AG04449 (cell line): ENCODE measurements around the gene POU2AF1.
"Not testable (repeated sequence)": the region's sequence is repeated elsewhere in the genome, so short reads cannot be mapped to it uniquely, and the experiment has no call there.

Source experiments
- CTCF ChIA-PET: fragments of 350-600 bp; formaldehyde crosslinking; extraction: SDS; loops from one replicate; lab custom pipeline; 2021; ENCODE audit warnings: antibody characterized with exemption; lab: Yijun Ruan, JAX
- POLR2A ChIA-PET: fragments of 400-600, 350-600 bp; formaldehyde crosslinking; extraction: SDS; loops from one replicate; lab custom pipeline; 2020; ENCODE audit warnings: antibody characterized with exemption, inconsistent platforms; lab: Yijun Ruan, JAX
- DNase-seq: peaks from one replicate; pipeline ENCODE4 v3.0.0-alpha.2; 2010; ENCODE audit warnings: low read depth, low spot score
- H3K4me3 ChIP-seq: 2 replicates; pipeline ENCODE4 v1.5.1; 2011; ENCODE audit warnings: low read depth, mild to moderate bottlenecking, control low read depth, low read length
- CTCF ChIP-seq: IDR thresholded peaks from one replicate; pipeline ENCODE4 v1.5.1; 2011; ENCODE audit warnings: mild to moderate bottlenecking, moderate library complexity, low read length, control low read depth, inconsistent platforms; ENCODE audit not compliant: insufficient read depth; ENCODE audit errors: missing control alignments

The POU2AF1 gene

GRCh38 chr11:111406589-111406988, 27.5 kb upstream of the POU2AF1 start:
- H3K4me3 ChIP-seq = no peak overlapping the region
- ChIA-PET CTCF (interaction anchor here (1.2 kb wide), 1 partner anchor 123 kb away, joined by 3 read pairs; no protein-coding TSS in a partner anchor), POLR2A (no interaction called here)
- no peak for DNase-seq
- no peak for TF ChIP-seq CTCF

GRCh38 chr11:111406091-111406490, 27.0 kb upstream of the POU2AF1 start:
- ChIA-PET POLR2A (no interaction called here), CTCF (interaction anchor here (1.2 kb wide), 1 partner anchor 122 kb away, joined by 3 read pairs; no protein-coding TSS in a partner anchor)
- H3K4me3 ChIP-seq = no peak overlapping the region
- TF ChIP-seq CTCF = no peak
- no peak for DNase-seq

GRCh38 chr11:111405551-111405950, 26.5 kb upstream of the POU2AF1 start:
- ChIA-PET CTCF (no interaction called here), POLR2A (no interaction called here)
- no peak for DNase-seq
- TF ChIP-seq CTCF = no peak
- no peak overlapping the region for H3K4me3 ChIP-seq

GRCh38 chr11:111403051-111403726, 24.1 kb upstream of the POU2AF1 start:
- ChIA-PET CTCF (no interaction called here), POLR2A (no interaction called here)
- TF ChIP-seq CTCF = no peak
- no peak for DNase-seq
- no peak overlapping the region for H3K4me3 ChIP-seq

- no peak for TF ChIP-seq CTCF
- ChIA-PET CTCF (no interaction called here), POLR2A (no interaction called here)
- H3K4me3 ChIP-seq = no peak overlapping the region
- no peak for DNase-seq
Measured at GRCh38 chr11:111402411-111402810, 23.3 kb upstream of the POU2AF1 start.

- POLR2A ChIA-PET, CTCF ChIA-PET, DNase-seq: not testable (repeated sequence)
Measured at GRCh38 chr11:111401957-111402356, 22.9 kb upstream of the POU2AF1 start.

GRCh38 chr11:111400595-111400994, 21.5 kb upstream of the POU2AF1 start:
- no peak for DNase-seq
- ChIA-PET POLR2A (no interaction called here), CTCF (no interaction called here)
- H3K4me3 ChIP-seq = no peak overlapping the region
- TF ChIP-seq CTCF = no peak

More at GRCh38 chr11:111401957-111402356, 22.9 kb upstream of the POU2AF1 start:
- not testable (repeated sequence) for H3K4me3 ChIP-seq
